ENCODE data around the gene NT5DC2.

The NT5DC2 gene

DNA sequence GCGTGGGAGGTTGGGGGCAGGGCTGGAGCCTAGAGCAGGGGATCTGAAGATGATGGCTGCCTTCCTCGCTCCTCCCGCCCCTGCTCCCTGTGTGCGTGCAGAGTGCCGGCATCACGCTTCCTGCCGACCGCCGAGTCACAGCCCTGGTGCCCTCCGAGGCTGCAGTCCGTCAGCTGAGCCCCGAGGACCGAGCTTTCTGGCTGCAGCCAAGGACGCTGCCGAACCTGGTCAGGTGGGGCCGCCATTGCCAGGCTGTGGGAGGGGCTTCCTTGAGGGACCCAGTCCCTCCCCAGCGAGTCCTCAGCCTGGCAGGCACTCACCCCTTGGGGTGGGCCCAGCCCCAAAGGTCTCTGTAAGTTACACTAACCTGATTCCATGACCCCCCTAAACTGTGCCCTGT, 20.9 kb downstream of the NT5DC2 start:
- DNase-seq (ENCODE audit: low spot score) (no peak), FAIRE-seq (no peak)

GRCh38 chr3:52512105-52512504, 21.6 kb downstream of the NT5DC2 start:
- DNase-seq (ENCODE audit: low spot score) (no peak), FAIRE-seq (no peak)

DNA sequence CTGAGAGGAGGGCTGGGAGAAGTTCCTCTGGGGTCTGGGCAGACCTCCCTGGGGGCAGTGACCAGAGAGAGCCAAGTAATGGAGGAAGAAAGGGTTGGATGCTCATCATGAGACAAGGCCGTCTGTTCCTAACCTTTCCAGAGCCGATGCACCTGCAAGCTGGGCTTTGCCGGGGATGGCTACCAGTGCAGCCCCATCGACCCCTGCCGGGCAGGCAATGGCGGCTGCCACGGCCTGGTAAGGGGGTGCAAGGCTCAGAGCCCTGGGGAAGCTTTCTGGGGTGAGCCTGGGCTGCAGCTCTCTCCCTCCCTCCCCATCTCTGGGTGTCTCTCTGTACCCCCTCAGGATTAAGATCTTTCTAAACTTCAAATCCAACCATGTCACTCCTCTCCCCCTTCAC, 22.1 kb downstream of the NT5DC2 start:
- DNase-seq (ENCODE audit: low spot score) = no peak
- FAIRE-seq = no peak

DNA sequence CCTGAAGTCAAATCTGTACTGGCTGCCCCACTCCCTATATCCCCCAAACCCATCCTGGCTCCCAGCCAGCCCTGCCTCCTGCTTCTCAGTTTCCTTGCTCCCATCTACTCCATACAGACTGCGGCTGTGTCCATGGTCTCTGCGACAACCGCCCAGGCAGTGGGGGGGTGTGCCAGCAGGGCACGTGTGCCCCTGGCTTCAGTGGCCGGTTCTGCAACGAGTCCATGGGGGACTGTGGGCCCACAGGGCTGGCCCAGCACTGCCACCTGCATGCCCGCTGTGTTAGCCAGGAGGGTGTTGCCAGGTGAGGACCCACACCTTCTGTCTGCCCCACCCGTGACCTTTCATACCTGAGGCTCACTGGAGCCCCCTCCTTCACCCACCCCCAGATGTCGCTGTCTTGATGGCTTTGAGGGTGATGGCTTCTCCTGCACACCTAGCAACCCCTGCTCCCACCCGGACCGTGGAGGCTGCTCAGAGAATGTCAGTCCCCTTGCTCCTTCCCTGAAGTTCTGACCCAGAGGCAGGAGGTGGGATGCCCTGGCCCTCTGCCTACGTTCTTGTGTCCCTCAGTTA, 23.8 kb downstream of the NT5DC2 start:
- no peak for FAIRE-seq
- no peak for DNase-seq (ENCODE audit: low spot score)

- peak; percentile 70 for DNase-seq (ENCODE audit: low spot score)
- peak; percentile 65 for FAIRE-seq
Observed at GRCh38 chr3:52507359-52507758, 26.3 kb downstream of the NT5DC2 start.

GRCh38 chr3:52506266-52506966, 27.2 kb downstream of the NT5DC2 start:
- no peak for DNase-seq (ENCODE audit: low spot score)
- FAIRE-seq = no peak

- no peak for DNase-seq (ENCODE audit: low spot score)
- no peak for FAIRE-seq
Observed at GRCh38 chr3:52504977-52505376, 28.7 kb downstream of the NT5DC2 start.

- DNase-seq (ENCODE audit: low spot score) (no peak), FAIRE-seq (no peak)
Observed at GRCh38 chr3:52503788-52504424, 29.8 kb downstream of the NT5DC2 start.

DNA sequence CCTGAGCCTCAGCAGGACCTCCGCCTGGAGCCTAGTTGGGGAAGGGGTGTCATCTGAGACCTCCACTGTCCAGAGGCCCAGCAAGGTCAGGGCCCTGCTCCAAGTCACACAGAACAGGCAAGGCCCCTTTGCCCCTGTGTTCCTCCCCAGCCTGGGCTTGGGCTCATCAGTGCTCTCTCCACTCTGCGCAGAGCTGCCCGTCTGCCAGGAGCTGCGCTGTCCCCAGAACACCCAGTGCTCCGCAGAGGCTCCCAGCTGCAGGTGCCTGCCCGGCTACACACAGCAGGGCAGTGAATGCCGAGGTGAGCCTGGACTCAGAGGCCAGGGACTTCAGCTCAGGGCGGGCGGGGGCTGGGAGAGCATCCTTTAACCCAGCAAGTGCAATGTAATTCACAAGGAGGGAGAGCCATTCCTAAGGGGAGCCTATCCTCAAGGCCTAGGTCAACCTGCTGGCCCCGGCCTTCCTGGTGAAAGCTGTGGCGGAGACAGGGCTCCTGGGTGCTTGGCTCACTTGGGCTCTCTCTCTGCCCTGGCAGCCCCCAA, 30.8 kb downstream of the NT5DC2 start:
- no peak for FAIRE-seq
- no peak for DNase-seq (ENCODE audit: low spot score)

DNA sequence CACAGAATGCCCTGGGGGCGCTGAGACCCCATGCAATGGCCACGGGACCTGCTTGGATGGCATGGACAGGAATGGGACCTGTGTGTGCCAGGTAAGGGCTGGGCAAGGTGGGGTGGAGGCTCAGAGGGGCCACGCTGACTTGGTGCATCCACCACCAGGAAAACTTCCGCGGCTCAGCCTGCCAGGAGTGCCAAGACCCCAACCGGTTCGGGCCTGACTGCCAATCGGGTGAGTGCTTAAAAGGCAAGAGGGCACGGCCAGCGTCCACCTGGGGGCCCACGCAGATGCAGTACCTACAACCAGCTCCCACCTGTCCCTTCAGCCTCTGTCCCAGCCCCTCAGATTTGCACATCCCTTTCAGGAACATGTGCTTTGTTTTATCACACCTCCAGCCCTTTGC, 31.7 kb downstream of the NT5DC2 start:
- no peak for FAIRE-seq
- no peak for DNase-seq (ENCODE audit: low spot score)

DNA sequence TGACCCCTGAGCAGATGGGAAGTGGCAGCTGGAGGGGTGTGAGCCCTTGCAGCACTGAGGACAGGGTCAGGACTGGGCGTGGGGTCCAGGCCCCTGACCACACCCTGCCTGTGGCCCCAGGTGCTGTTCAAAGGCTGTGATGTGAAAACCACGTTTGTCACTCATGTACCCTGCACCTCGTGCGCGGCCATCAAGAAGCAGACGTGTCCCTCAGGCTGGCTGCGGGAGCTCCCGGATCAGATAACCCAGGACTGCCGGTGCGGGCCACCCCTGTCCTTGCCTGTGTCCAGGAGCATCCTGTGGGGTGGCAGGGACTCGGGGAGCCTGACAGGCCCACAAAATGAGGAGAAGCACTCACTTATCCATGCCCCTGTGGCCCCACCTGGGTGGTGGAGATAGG, 32.6 kb downstream of the NT5DC2 start:
- FAIRE-seq (no peak), DNase-seq (ENCODE audit: low spot score) (no peak)

DNA sequence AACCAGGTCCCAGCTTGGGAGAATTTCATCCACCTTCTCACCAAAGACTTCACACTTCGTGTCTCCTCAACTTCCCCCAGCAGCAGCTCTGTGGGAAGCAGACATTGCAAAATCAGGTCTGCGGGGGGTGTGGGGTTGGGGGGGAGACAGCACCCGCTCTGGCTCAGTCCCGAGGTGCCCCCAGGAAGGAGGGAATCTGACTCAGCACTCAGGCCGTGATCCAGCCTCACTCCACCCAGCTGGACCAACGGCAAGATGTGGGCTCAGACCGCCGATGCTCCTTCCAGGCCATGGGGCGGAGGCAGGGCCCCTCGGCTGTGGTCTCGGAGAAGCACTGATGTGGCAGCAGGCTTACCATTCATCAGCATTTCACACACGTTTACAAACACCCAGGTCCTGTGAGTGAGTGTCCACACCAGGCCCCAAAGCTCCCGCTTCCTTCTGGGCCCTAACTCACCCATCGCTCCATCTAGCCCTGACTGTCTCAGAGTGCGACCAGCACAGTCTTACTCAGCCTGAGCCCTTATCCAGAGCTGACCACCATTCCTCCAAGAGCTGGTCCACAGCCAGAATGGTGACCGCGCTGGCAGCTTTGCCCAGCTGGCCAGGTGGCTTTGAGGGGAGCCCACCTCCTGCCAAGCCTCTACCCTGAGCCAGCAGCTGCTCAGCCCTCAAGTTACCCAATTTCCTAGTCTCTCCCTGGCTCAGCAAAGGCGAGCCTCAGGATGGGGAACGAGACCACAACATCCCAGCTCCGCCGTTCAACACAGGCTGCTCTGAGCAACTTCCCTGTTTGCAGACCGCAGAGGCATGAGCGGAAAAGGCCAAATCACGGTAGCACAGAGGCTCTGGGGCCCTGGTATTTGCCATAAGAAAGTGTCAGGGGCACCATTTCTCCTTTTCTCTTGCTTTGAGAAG, 35.3 kb downstream of the NT5DC2 start:
- DNase-seq (ENCODE audit: low spot score) = no peak

GRCh38 chr3:52495777-52496602, 37.7 kb downstream of the NT5DC2 start:
- no peak for FAIRE-seq

More for the DNA sequence above, 35.3 kb downstream of the NT5DC2 start:
- FAIRE-seq = no peak

DNA sequence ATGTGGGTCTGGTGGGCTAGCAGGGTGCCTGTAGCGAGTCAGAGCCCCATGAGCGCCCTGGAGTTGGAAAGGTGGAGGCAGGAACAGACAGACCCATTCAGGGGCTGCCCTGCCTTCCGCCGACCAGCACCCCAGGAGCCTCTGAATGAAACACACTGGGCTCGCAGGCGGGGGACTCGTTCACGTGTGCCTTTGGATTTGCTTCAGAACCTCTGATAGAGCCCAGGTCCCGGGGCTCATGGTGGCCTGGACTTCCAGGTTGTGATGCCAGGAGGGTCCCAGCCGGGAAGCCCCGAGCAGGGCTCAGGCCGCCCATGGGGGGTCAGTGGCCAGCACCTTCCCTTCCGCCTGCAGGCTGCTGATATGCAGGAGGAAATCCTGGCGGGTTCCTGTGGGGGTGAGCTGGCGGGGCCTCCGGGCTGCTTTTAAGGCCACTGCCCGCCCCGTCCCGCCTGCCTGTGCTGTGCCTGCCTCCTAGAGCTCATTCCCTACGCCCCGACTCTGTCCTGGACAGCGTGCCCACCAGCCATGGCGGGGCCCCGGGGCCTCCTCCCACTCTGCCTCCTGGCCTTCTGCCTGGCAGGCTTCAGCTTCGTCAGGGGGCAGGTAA, 38.7 kb downstream of the NT5DC2 start, which contains the start of gene STAB1:
STAB1 (plus strand) TSS at position 453 of the 610 bp plus-strand sequence; CDS start at position 529, 76 bp downstream.
- FAIRE-seq (no peak), DNase-seq (ENCODE audit: low spot score) (no peak)

More at GRCh38 chr3:52495777-52496602, 37.7 kb downstream of the NT5DC2 start:
- no peak for DNase-seq (ENCODE audit: low spot score)

- DNase-seq (ENCODE audit: low spot score) = no peak
- no peak for FAIRE-seq
Observed at GRCh38 chr3:52494445-52494844, 39.2 kb downstream of the NT5DC2 start.

DNA sequence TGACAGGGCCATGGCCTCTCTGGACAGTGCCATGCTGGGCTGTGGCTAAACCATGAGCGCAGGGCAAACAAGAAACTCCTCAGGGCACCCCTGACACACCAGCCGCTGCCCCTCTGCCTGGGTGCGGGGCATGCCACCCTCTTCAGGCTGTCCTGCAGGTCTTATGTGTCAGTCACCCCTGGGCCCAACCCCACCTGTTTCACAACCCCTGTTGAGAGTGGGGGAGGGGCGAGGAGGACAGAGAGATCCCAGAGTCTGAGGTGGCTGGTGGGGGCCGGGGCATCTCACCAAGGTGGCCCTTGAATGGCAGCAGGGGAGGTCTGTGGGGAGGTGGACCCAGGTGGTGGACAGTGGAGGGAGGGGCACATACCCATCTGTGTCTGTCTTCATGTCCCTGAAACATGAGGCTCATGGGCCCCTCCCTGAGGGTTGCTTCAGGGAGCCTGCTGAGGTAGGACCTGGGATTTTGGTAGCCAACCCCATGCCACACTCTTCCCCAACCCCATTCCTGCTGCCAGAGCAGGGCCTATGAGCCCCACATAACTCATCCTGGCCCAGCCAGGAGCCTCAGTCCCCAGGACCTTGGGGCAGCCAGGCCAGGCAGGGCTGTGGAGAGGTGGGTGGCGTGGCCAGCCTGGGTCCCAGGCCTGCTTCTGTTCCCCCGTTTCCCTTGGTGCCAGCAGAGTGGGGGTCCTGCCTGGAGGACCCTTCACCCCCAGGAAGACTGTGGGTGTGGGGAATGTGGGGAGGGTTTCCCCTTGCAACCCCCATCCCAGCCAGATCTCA, 40.2 kb downstream of the NT5DC2 start:
- FAIRE-seq = no peak
- no peak for DNase-seq (ENCODE audit: low spot score)

DNA sequence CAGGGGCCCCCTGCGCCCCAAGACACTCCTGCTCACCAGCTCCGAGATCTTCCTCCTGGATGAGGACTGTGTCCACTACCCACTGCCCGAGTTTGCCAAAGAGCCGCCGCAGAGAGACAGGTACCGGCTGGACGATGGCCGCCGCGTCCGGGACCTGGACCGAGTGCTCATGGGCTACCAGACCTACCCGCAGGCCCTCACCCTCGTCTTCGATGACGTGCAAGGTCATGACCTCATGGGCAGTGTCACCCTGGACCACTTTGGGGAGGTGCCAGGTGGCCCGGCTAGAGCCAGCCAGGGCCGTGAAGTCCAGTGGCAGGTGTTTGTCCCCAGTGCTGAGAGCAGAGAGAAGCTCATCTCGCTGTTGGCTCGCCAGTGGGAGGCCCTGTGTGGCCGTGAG, 41.6 kb downstream of the NT5DC2 start:
- FAIRE-seq = no peak
- no peak for DNase-seq (ENCODE audit: low spot score)

- FAIRE-seq (no peak), DNase-seq (ENCODE audit: low spot score) (no peak)
Observed at GRCh38 chr3:52490939-52491526, 42.6 kb downstream of the NT5DC2 start.
